T-cell (primary cell): Measurements from ENCODE around the gene ZSCAN9. TPM values are rescaled to one million over a fixed set of nuclear protein-coding genes. Genes with fewer than 3 reads are reported as not detected.

ENCODE experiments used
- ATAC-seq, 4 experiments: fragments of 200-7000 bp in 3 of 4; fragments of 150-1000 bp in 1 of 4; cut with Tn5 transposase; replicated peaks in 1 of 4; 1 replicate in 3 of 4; 2 replicates in 1 of 4; pipeline ENCODE4 v1.10.0; 2021; ENCODE audit warnings: moderate library complexity in 3 of 4, mild to moderate bottlenecking in 2 of 4, moderate number of reproducible peaks in 1 of 4
- CTCF ChIA-PET, 2 donors: fragments of 300-600 bp; sonication (Branson Sonifier 250); formaldehyde crosslinking; loops; one replicate each; lab custom pipeline; 2022; ENCODE audit warnings: antibody characterized with exemption in 2 of 2; lab: Charles Lee
- POLR2A ChIA-PET, 2 donors: fragments of 300-600 bp; sonication (Branson Sonifier 250); formaldehyde crosslinking; loops; one replicate each; lab custom pipeline; 2022; ENCODE audit warnings: antibody characterized with exemption in 2 of 2; lab: Charles Lee
- DNase-seq, 35 experiments: peaks; one replicate each; pipeline versions ENCODE4 v3.0.0 to v3.0.0-alpha.2; 2013 to 2023
- H3K27ac ChIP-seq: one replicate; pipeline ENCODE4 v1.5.1; 2013; ENCODE audit warnings: low read length
- H3K27me3 ChIP-seq, 2 experiments: replicated peaks in 1 of 2; 1 replicate in 1 of 2; 2 replicates in 1 of 2; pipeline versions ENCODE4 v1.6.1 to v1.7.0; 2013; ENCODE audit warnings: low read length in 1 of 2, mixed read lengths in 1 of 2; ENCODE audit not compliant: control insufficient read depth in 2 of 2, insufficient read depth in 2 of 2; ENCODE audit errors: extremely low read depth in 1 of 2
- H3K36me3 ChIP-seq, 2 donors: 1 replicate in 1 of 2; 2 replicates in 1 of 2; pipeline versions ENCODE4 v1.6.1 to v1.7.0; 2013; ENCODE audit warnings: low read length in 1 of 2; ENCODE audit not compliant: control insufficient read depth in 2 of 2, insufficient read depth in 1 of 2; ENCODE audit errors: extremely low read depth in 1 of 2
- H3K4me1 ChIP-seq, 2 experiments: 1 replicate in 1 of 2; 2 replicates in 1 of 2; pipeline versions ENCODE4 v1.6.1 to v1.7.0; 2013; ENCODE audit warnings: low read length in 2 of 2, mixed read lengths in 1 of 2; ENCODE audit not compliant: insufficient read depth in 2 of 2, control insufficient read depth in 1 of 2; ENCODE audit errors: extremely low read depth in 1 of 2
- H3K4me3 ChIP-seq, 2 donors: 1 replicate in 1 of 2; 2 replicates in 1 of 2; pipeline versions ENCODE4 v1.5.1 to v1.7.0; 2013; ENCODE audit warnings: mild to moderate bottlenecking in 2 of 2, low read length in 1 of 2, moderate library complexity in 1 of 2; ENCODE audit not compliant: control insufficient read depth in 1 of 2; ENCODE audit errors: extremely low read depth in 1 of 2
- H3K9me3 ChIP-seq: 2 replicates; pipeline ENCODE4 v1.7.0; 2013
- H3K27ac Mint-ChIP-seq, 2 donors: one replicate each; pipeline ENCODE4 v1.8.0; 2020 to 2021; ENCODE audit warnings: mild to moderate bottlenecking in 2 of 2, mixed read lengths in 2 of 2
- H3K27me3 Mint-ChIP-seq, 2 donors: one replicate each; pipeline ENCODE4 v1.8.0; 2021 to 2022; ENCODE audit warnings: mixed read lengths in 2 of 2
- H3K36me3 Mint-ChIP-seq: one replicate; pipeline ENCODE4 v1.8.0; 2021; ENCODE audit warnings: mixed read lengths
- H3K4me1 Mint-ChIP-seq, 3 donors: one replicate each; pipeline ENCODE4 v1.8.0; 2020 to 2022; ENCODE audit warnings: mixed read lengths in 3 of 3, mild to moderate bottlenecking in 1 of 3
- H3K4me3 Mint-ChIP-seq, 3 donors: one replicate each; pipeline ENCODE4 v1.8.0; 2020 to 2022; ENCODE audit warnings: mild to moderate bottlenecking in 3 of 3, mixed read lengths in 3 of 3, moderate library complexity in 3 of 3
- H3K9me3 Mint-ChIP-seq, 3 donors: one replicate each; pipeline ENCODE4 v1.8.0; 2020 to 2022; ENCODE audit warnings: mixed read lengths in 3 of 3
- WGBS: methylation state at CpG from one replicate; pipeline ENCODE4 v1.1.5; 2013; ENCODE audit warnings: missing lambda C conversion rate; ENCODE audit not compliant: insufficient coverage; 5-methylcytosine and 5-hydroxymethylcytosine counted together
- total RNA-seq, 35 experiments: library from RNA in 6 of 35; stranded (reverse) in 6 of 35; fragments of 120-200 nt in 1 of 35; gene quantifications; one replicate each; pipeline versions ENCODE4 v1.2.1 to v1.2.4 and lab custom pipeline; 2013 to 2026

Gene ZSCAN9
- total RNA-seq, 5 donors from 2014 or later (not counting 1 experiment from before 2014, with no cell fraction given), result 1.5 to 4.2 (median 3.0) TPM

- DNase-seq (no peak), ATAC-seq (no peak)
- Mint-ChIP-seq H3K27me3 (peaks cover 8 to 19% of the 10 kb centered on the region in 2 donors), H3K4me1 (no peaks in the 10 kb centered on the region), H3K27ac (no peak overlapping the region), H3K9me3 (no peaks in the 10 kb centered on the region), H3K4me3 (no peak overlapping the region), H3K36me3 (peaks cover 9% of the 10 kb centered on the region)
- POLR2A ChIA-PET, result interaction anchor here in 1 of 2 donors (0.5 kb wide), 1 partner anchor 173 kb away, joined by 3 read pairs; no protein-coding TSS in a partner anchor
- CTCF ChIA-PET, result no interaction called here
- Histone ChIP-seq H3K36me3 (no peaks in the 10 kb centered on the region), H3K4me3 (no peak overlapping the region), H3K27me3 (no peaks in the 10 kb centered on the region), H3K4me1 (no peaks in the 10 kb centered on the region), H3K27ac (no peak overlapping the region), H3K9me3 (no peaks in the 10 kb centered on the region)
- WGBS, result 100% methylated on average over 1 of the region's 3 CpGs
These were observed 10.9 kb downstream of the ZSCAN9 start for GRCh38 chr6:28235912-28236452.

GRCh38 chr6:28239636-28240035 lies 14.6 kb downstream of the ZSCAN9 start:
- CTCF ChIA-PET, result no interaction called here
- H3K4me3 Mint-ChIP-seq, result no peak overlapping the region

GRCh38 chr6:28240471-28240870 lies 15.4 kb downstream of the ZSCAN9 start:
- DNase-seq (no peak), ATAC-seq (no peak)
- no CpG with 5 or more reads among the region's 1 CpG for WGBS
- Mint-ChIP-seq H3K9me3 (no peaks in the 10 kb centered on the region), H3K36me3 (peaks cover 23% of the 10 kb centered on the region), H3K27me3 (peaks cover 3 to 7% of the 10 kb centered on the region in 2 donors), H3K4me3 (no peak overlapping the region), H3K4me1 (no peaks in the 10 kb centered on the region), H3K27ac (no peak overlapping the region)
- ChIA-PET POLR2A (no interaction called here), CTCF (no interaction called here)
- Histone ChIP-seq H3K27ac (no peak overlapping the region), H3K9me3 (no peaks in the 10 kb centered on the region), H3K27me3 (no peaks in the 10 kb centered on the region), H3K4me3 (no peak overlapping the region), H3K36me3 (peaks cover 0 to 17% of the 10 kb centered on the region in 2 donors), H3K4me1 (no peaks in the 10 kb centered on the region)

More at GRCh38 chr6:28239636-28240035, 14.6 kb downstream of the ZSCAN9 start:
- Histone ChIP-seq H3K36me3 (peaks cover 0 to 8% of the 10 kb centered on the region in 2 donors), H3K9me3 (no peaks in the 10 kb centered on the region), H3K4me1 (no peaks in the 10 kb centered on the region), H3K27me3 (no peaks in the 10 kb centered on the region), H3K27ac (no peak overlapping the region), H3K4me3 (no peak overlapping the region)
- Mint-ChIP-seq H3K27me3 (peaks cover 4 to 11% of the 10 kb centered on the region in 2 donors), H3K9me3 (no peaks in the 10 kb centered on the region), H3K27ac (no peak overlapping the region), H3K4me1 (no peaks in the 10 kb centered on the region), H3K36me3 (peaks cover 15% of the 10 kb centered on the region)
- no CpG with 5 or more reads among the region's 1 CpG for WGBS
- DNase-seq (no peak), ATAC-seq (no peak)
- POLR2A ChIA-PET, result no interaction called here

GRCh38 chr6:28243946-28244345 lies 18.9 kb downstream of the ZSCAN9 start:
- peaks cover 0 to 46% of the 10 kb centered on the region in 2 donors for H3K36me3 ChIP-seq
- peaks cover 2 to 18% (median 3%) of the 10 kb centered on the region in 3 donors for H3K4me1 Mint-ChIP-seq
- CTCF ChIA-PET, result no interaction called here

GRCh38 chr6:28245206-28245941 lies 20.3 kb downstream of the ZSCAN9 start:
- no peaks in the 10 kb centered on the region for H3K9me3 ChIP-seq
- ChIA-PET CTCF (no interaction called here), POLR2A (no interaction called here)
- no peak for ATAC-seq
- H3K4me3 ChIP-seq, result no peak overlapping the region
- DNase-seq, result no peak
- H3K36me3 ChIP-seq, result peaks cover 0 to 46% of the 10 kb centered on the region in 2 donors
- Mint-ChIP-seq H3K36me3 (peaks cover 49% of the 10 kb centered on the region), H3K4me3 (no peak overlapping the region), H3K9me3 (no peaks in the 10 kb centered on the region), H3K27ac (no peak overlapping the region), H3K4me1 (peaks cover 14 to 28% (median 14%) of the 10 kb centered on the region in 3 donors), H3K27me3 (no peaks in the 10 kb centered on the region)
- no peaks in the 10 kb centered on the region for H3K27me3 ChIP-seq
- H3K4me1 ChIP-seq, result peaks cover 0 to 4% of the 10 kb centered on the region in 2 experiments
- 83% methylated on average over 4 of the region's 6 CpGs for WGBS
- H3K27ac ChIP-seq, result no peak overlapping the region

More at GRCh38 chr6:28243946-28244345, 18.9 kb downstream of the ZSCAN9 start:
- Histone ChIP-seq H3K27me3 (no peaks in the 10 kb centered on the region), H3K9me3 (no peaks in the 10 kb centered on the region), H3K4me1 (no peaks in the 10 kb centered on the region), H3K27ac (no peak overlapping the region), H3K4me3 (no peak overlapping the region)
- no peak for DNase-seq
- Mint-ChIP-seq H3K36me3 (peaks cover 49% of the 10 kb centered on the region), H3K4me3 (no peak overlapping the region), H3K27me3 (no peaks in the 10 kb centered on the region), H3K9me3 (no peaks in the 10 kb centered on the region), H3K27ac (no peak overlapping the region)
- no peak for ATAC-seq
- POLR2A ChIA-PET, result no interaction called here
- WGBS, result 100% methylated on average over 1 of the region's 3 CpGs

- WGBS, result 67% methylated on average over 1 of the region's 1 CpG
- no peak for ATAC-seq
- Mint-ChIP-seq H3K4me1 (peaks cover 38 to 50% (median 41%) of the 10 kb centered on the region in 3 donors), H3K27me3 (no peaks in the 10 kb centered on the region), H3K27ac (no peak overlapping the region), H3K36me3 (peaks cover 43% of the 10 kb centered on the region), H3K9me3 (no peaks in the 10 kb centered on the region), H3K4me3 (no peak overlapping the region)
- H3K9me3 ChIP-seq, result no peaks in the 10 kb centered on the region
- POLR2A ChIA-PET, result interaction anchor here in 1 of 2 donors (1.3 kb wide), 1 partner anchor 18 kb away, joined by 3 read pairs; the partner anchor contains the start of gene ZSCAN26
- H3K36me3 ChIP-seq, result peaks cover 0 to 44% of the 10 kb centered on the region in 2 donors
- no peak overlapping the region for H3K4me3 ChIP-seq
- H3K27me3 ChIP-seq, result no peaks in the 10 kb centered on the region
- peaks cover 9 to 22% of the 10 kb centered on the region in 2 experiments for H3K4me1 ChIP-seq
- no peak overlapping the region for H3K27ac ChIP-seq
- CTCF ChIA-PET, result no interaction called here
- no peak for DNase-seq
These were observed 23.8 kb downstream of the ZSCAN9 start for GRCh38 chr6:28248916-28249315.
